H1 (cell line): ENCODE data around the gene POTEJ. TPM values are rescaled to one million over a fixed set of nuclear protein-coding genes. Genes with fewer than 3 reads are reported as not detected.
"Not testable (repeated sequence)": the region's sequence is repeated elsewhere in the genome, so short reads cannot be mapped to it uniquely, and the experiment has no call there.

Experiments used
- CTCF ChIA-PET: fragments of 300-600 bp; sonication (Branson Sonifier 250); formaldehyde crosslinking; loops from one replicate; lab custom pipeline; 2021; ENCODE audit not compliant: partially characterized antibody; lab: Charles Lee
- POLR2A ChIA-PET: fragments of 300-600 bp; sonication (Branson Sonifier 250); formaldehyde crosslinking; loops from one replicate; lab custom pipeline; 2021; ENCODE audit warnings: inconsistent platforms; ENCODE audit not compliant: partially characterized antibody; lab: Charles Lee
- DNase-seq, 2 experiments: peaks; one replicate each; pipeline versions ENCODE4 v3.0.0 to v3.0.0-alpha.2; 2010 to 2022; ENCODE audit warnings: low spot score in 2 of 2, low read depth in 1 of 2, mixed read lengths in 1 of 2
- FAIRE-seq: peaks from 2 replicates; lab custom pipeline; 2011; peaks lifted over from hg19 to GRCh38; lab: Jason Lieb, UNC
- H2AFZ ChIP-seq: 2 replicates; pipeline ENCODE4 v1.8.1; 2012; ENCODE audit warnings: low read length, inconsistent platforms
- H2AK5ac ChIP-seq: 2 replicates; pipeline ENCODE4 v1.6.1; 2013; ENCODE audit warnings: low read depth, low read length
- H2BK120ac ChIP-seq: replicated peaks from 2 replicates; pipeline ENCODE3; 2013; ENCODE audit warnings: low read depth, low read length, inconsistent platforms
- H2BK12ac ChIP-seq: 2 replicates; pipeline ENCODE4 v1.6.1; 2013; ENCODE audit warnings: low read depth, low read length
- H2BK15ac ChIP-seq: 2 replicates; pipeline ENCODE4 v1.6.1; 2013; ENCODE audit warnings: low read length
- H2BK20ac ChIP-seq: 2 replicates; pipeline ENCODE4 v1.6.1; 2013; ENCODE audit warnings: low read length
- H2BK5ac ChIP-seq: 2 replicates; pipeline ENCODE4 v1.6.1; 2013; ENCODE audit warnings: low read depth, low read length
- H3K14ac ChIP-seq: 2 replicates; pipeline ENCODE4 v1.6.1; 2013; ENCODE audit warnings: inconsistent platforms; ENCODE audit not compliant: insufficient read length
- H3K18ac ChIP-seq: 2 replicates; pipeline ENCODE4 v1.6.1; 2013; ENCODE audit warnings: low read length; ENCODE audit errors: extremely low read depth
- H3K23ac ChIP-seq: 2 replicates; pipeline ENCODE4 v1.6.1; 2013; ENCODE audit warnings: inconsistent platforms; ENCODE audit not compliant: insufficient read length
- H3K23me2 ChIP-seq: 2 replicates; pipeline ENCODE4 v1.6.1; 2013; ENCODE audit warnings: low read depth, low read length
- H3K27ac ChIP-seq: 2 replicates; pipeline ENCODE4 v1.6.1; 2011; ENCODE audit warnings: low read depth, low read length, inconsistent platforms
- H3K27me3 ChIP-seq, 4 experiments: replicated peaks in 1 of 4; 1 replicate in 1 of 4; 2 replicates in 3 of 4; pipeline versions ENCODE4 v1.6.1 to v1.8.1; 2011 to 2013; ENCODE audit warnings: low read length in 3 of 4, mild to moderate bottlenecking in 3 of 4, inconsistent platforms in 2 of 4, mixed read lengths in 2 of 4, moderate library complexity in 1 of 4; ENCODE audit not compliant: control insufficient read depth in 3 of 4, insufficient read depth in 3 of 4; ENCODE audit errors: extremely low read depth in 1 of 4
- H3K36me3 ChIP-seq, 4 experiments: 2 replicates each; pipeline versions ENCODE4 v1.6.1 to v1.8.1; 2011 to 2013; ENCODE audit warnings: mild to moderate bottlenecking in 4 of 4, low read length in 3 of 4, moderate library complexity in 2 of 4, control low read depth in 1 of 4, inconsistent platforms in 1 of 4; ENCODE audit not compliant: insufficient read depth in 4 of 4, control insufficient read depth in 2 of 4
- H3K4ac ChIP-seq: replicated peaks from 2 replicates; pipeline ENCODE3; 2013; ENCODE audit warnings: low read length, low read depth, mixed read lengths, inconsistent platforms; ENCODE audit not compliant: insufficient read length
- H3K4me1 ChIP-seq, 4 experiments: replicated peaks in 1 of 4; 1 replicate in 1 of 4; 2 replicates in 3 of 4; pipeline versions ENCODE4 v1.6.1 to v1.8.1; 2011 to 2013; ENCODE audit warnings: low read length in 3 of 4, inconsistent platforms in 2 of 4, mixed read lengths in 1 of 4; ENCODE audit not compliant: insufficient read depth in 4 of 4, control insufficient read depth in 3 of 4
- H3K4me2 ChIP-seq, 2 experiments: 2 replicates each; pipeline versions ENCODE4 v1.6.1 to v1.8.1; 2011 to 2013; ENCODE audit warnings: low read depth in 2 of 2, low read length in 2 of 2, control low read depth in 1 of 2, inconsistent platforms in 1 of 2, mild to moderate bottlenecking in 1 of 2; ENCODE audit not compliant: insufficient read depth in 1 of 2
- H3K4me3 ChIP-seq, 4 experiments: fragments of 200-600, 300-600 bp in 1 of 4; sonication (generic), shearing (Covaris generic), sonication (Bioruptor Twin) in 1 of 4; 2 replicates each; pipeline versions ENCODE4 v1.5.1 to v1.8.1; 2011 to 2016; ENCODE audit warnings: low read length in 4 of 4, low read depth in 3 of 4, control low read depth in 2 of 4, inconsistent platforms in 2 of 4, mild to moderate bottlenecking in 2 of 4, mixed read lengths in 1 of 4, moderate library complexity in 1 of 4; ENCODE audit not compliant: insufficient read depth in 2 of 4; ENCODE audit errors: extremely low read depth in 1 of 4
- H3K56ac ChIP-seq: replicated peaks from 2 replicates; pipeline ENCODE3; 2013; ENCODE audit warnings: low read depth, mild to moderate bottlenecking, mixed read lengths, low read length, inconsistent platforms; ENCODE audit not compliant: insufficient read length
- H3K79me1 ChIP-seq: 2 replicates; pipeline ENCODE4 v1.6.1; 2013; ENCODE audit warnings: low read depth, low read length, control low read depth
- H3K79me2 ChIP-seq, 2 experiments: 2 replicates each; pipeline versions ENCODE4 v1.6.1 to v1.8.1; 2012 to 2013; ENCODE audit warnings: low read length in 2 of 2, mild to moderate bottlenecking in 2 of 2, inconsistent platforms in 1 of 2; ENCODE audit not compliant: insufficient read depth in 2 of 2, control insufficient read depth in 1 of 2
- H3K9ac ChIP-seq, 4 experiments: replicated peaks in 1 of 4; 1 replicate in 1 of 4; 2 replicates in 3 of 4; pipeline versions ENCODE4 v1.6.1 to v1.8.1; 2011 to 2013; ENCODE audit warnings: low read depth in 3 of 4, low read length in 3 of 4, control low read depth in 2 of 4, mild to moderate bottlenecking in 2 of 4, moderate library complexity in 2 of 4, inconsistent platforms in 1 of 4; ENCODE audit errors: extremely low read depth in 1 of 4
- H3K9me3 ChIP-seq, 2 experiments: 2 replicates each; pipeline versions ENCODE4 v1.6.1 to v1.8.1; 2012 to 2013; ENCODE audit warnings: mild to moderate bottlenecking in 2 of 2, moderate library complexity in 2 of 2, control low read depth in 1 of 2, inconsistent platforms in 1 of 2, low read depth in 1 of 2, low read length in 1 of 2, mixed read lengths in 1 of 2; ENCODE audit not compliant: insufficient read depth in 2 of 2
- H4K20me1 ChIP-seq, 2 experiments: replicated peaks in 1 of 2; 2 replicates each; pipeline versions ENCODE3 to v1.8.1; 2011 to 2013; ENCODE audit warnings: inconsistent platforms in 2 of 2, low read length in 2 of 2, mild to moderate bottlenecking in 1 of 2; ENCODE audit not compliant: insufficient read depth in 2 of 2, control insufficient read depth in 1 of 2
- H4K5ac ChIP-seq: 2 replicates; pipeline ENCODE4 v1.6.1; 2013; ENCODE audit warnings: low read length, low read depth, mixed read lengths, inconsistent platforms; ENCODE audit not compliant: insufficient read length
- H4K8ac ChIP-seq: 2 replicates; pipeline ENCODE4 v1.8.0; 2013; ENCODE audit warnings: mild to moderate bottlenecking, moderate library complexity, low read length, inconsistent platforms; ENCODE audit not compliant: insufficient read depth; ENCODE audit errors: extremely low read depth
- H4K91ac ChIP-seq: replicated peaks from 2 replicates; pipeline ENCODE3; 2013; ENCODE audit warnings: low read length, mixed read lengths, inconsistent platforms; ENCODE audit not compliant: insufficient read length
- WGBS, 2 experiments: shearing (Covaris generic) in 1 of 2; methylation state at CpG; one replicate each; pipeline versions ENCODE4 v1.1.6 to v1.1.7; 2013 to 2015; ENCODE audit warnings: low lambda C conversion rate in 2 of 2, mixed read lengths in 2 of 2, inconsistent platforms in 1 of 2, low coverage in 1 of 2, missing lambda C conversion rate in 1 of 2; ENCODE audit not compliant: insufficient replicate concordance in 2 of 2, insufficient coverage in 1 of 2, insufficient read length in 1 of 2; ENCODE audit errors: extremely low coverage in 1 of 2, missing lambda C conversion rate in 1 of 2; 5-methylcytosine and 5-hydroxymethylcytosine counted together
- polyA plus RNA-seq, 7 experiments: library from polyadenylated mRNA; depleted of rRNA in 3 of 7; stranded (reverse) in 5 of 7; unstranded in 2 of 7; fragments of >200 nt in 5 of 7; fragments of 200-250 nt in 2 of 7; gene quantifications; 1 replicate in 5 of 7; 2 replicates in 1 of 7; 4 replicates in 1 of 7; pipeline versions ENCODE4 v1.2.1 to v1.2.3, GENCODE V29; 2011 to 2013; ENCODE audit warnings: missing spikeins in 2 of 7, mixed read lengths in 2 of 7
- total RNA-seq: library from RNA; stranded (reverse); fragmentation: NEBNext Ultra II Directional; extraction: Animal tissue kit (Norgen Biotek cat#: 25700); gene quantifications from 2 replicates; pipeline ENCODE4 v1.2.1, GENCODE V29; 2021

POTEJ gene
- total and polyA plus RNA-seq, 2 of the 8 experiments (the other 6 are each of a cell fraction or from before 2014, with no cell fraction given) = not detected

GRCh38 chr2:130692041-130692770 is 81.0 kb downstream of the POTEJ start:
- H4K5ac ChIP-seq, H3K4me3 ChIP-seq, H4K8ac ChIP-seq, H4K20me1 ChIP-seq, DNase-seq, H3K36me3 ChIP-seq, H2BK5ac ChIP-seq, H3K79me1 ChIP-seq, FAIRE-seq, H3K27ac ChIP-seq, H2AFZ ChIP-seq, H3K79me2 ChIP-seq, H3K27me3 ChIP-seq, H2BK15ac ChIP-seq, H3K4me2 ChIP-seq, H3K23ac ChIP-seq, H3K14ac ChIP-seq, POLR2A ChIA-PET, H3K4me1 ChIP-seq, H4K91ac ChIP-seq, H3K9ac ChIP-seq, CTCF ChIA-PET, H3K18ac ChIP-seq, H2BK120ac ChIP-seq, H2BK20ac ChIP-seq, H3K23me2 ChIP-seq, H2BK12ac ChIP-seq, H3K4ac ChIP-seq, H3K9me3 ChIP-seq, H3K56ac ChIP-seq, H2AK5ac ChIP-seq: not testable (repeated sequence)
- 87% methylated on average over 18 of the region's 35 CpGs; no CpG with 5 or more reads in 1 of the 2 experiments for WGBS, 2 experiments
